ENCODE measurements around the gene S100A5.
"Not testable (repeated sequence)": the region's sequence is repeated elsewhere in the genome, so short reads cannot be mapped to it uniquely, and the experiment has no call there.

S100A5 gene, protein sequence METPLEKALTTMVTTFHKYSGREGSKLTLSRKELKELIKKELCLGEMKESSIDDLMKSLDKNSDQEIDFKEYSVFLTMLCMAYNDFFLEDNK

DNA sequence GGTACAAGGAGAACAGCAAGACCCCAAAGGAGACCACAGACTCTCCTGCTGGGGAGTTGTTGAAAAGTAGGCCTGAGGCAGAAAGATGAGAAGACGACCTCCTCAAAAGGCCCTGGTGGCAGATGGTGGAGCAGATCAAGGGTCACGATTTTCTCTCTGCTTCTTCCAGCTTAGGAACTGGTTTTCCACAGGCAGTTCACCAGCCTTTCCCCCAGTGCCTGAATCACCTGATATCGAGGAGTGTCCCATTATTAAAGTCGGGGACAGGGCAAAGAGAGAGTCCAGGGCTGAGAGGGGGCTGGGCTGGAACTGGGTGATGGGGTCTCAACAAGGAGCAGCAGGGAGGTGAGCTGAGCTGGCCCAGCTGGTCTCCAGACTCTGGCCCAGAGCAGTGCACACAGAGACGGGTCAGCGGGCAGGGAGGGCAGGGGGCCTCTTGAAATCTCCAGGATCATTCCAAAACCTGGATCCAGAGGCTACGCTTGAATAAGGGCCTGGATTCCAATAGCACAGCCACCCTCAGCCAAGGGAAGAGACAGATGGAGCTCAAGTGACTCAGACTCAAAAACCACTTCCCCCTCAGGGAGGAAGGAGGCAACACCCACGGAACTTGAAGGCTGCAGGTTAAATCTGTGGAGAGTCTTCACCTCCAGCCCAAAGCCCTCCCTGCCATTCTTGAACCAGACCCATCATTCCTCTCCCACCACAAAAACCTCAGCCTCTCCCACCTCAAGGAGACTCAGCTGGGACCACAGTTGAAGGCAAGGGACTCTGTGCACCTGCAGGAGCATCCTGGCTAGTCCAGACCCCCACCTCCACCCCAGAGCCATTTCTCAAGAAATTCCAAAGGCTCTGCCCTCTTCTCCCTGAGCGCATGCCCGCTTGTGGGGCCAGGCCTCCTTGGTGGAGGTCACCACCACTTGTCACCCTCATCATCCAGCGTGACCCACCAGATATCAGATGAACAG lies at the start of gene S100A5:
Gene S100A5 (minus strand): TSS at position 541 of the 968 bp plus-strand sequence. CDS start 743 bp downstream, outside the sequence.
- DNase-seq = no peak

DNA sequence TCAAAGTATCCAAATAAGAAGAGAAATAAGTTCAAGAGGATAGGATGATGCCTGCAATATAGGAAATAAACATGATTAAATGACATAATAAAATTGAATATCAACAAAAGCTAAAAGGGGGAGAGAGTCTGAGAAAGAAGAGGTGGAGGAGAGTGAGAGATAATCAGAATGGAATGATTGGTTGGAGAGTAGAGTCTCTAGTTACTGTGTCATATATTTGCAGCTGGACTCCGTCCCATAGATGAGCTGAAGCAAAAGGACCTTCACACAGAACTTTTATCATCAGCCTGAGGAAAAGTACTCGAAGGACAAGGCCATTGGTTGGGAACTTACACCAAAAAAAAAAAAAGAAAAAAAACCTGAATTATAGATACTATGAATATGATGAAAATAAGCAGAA lies 47.7 kb upstream of the S100A5 start:
- DNase-seq = no peak

DNA sequence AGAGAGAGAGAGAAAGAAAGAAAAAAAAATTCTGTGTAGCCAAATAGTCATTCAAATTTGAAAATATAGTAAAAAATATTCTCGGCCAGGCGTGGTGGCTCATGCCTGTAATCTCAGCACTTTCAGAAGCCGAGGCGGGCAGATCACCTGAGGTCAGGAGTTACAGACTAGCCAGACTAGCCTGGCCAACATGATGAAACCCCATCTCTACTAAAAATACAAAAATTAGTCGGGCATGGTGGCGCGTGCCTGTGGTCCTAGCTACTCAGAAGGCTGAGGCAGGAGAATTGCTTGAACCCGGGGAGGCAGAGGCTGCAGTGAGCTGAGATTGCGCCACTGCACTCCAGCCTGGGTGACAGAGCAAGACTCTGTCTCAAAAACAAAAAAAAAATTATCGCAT lies 47.3 kb upstream of the S100A5 start:
- DNase-seq = not testable (repeated sequence)

DNA sequence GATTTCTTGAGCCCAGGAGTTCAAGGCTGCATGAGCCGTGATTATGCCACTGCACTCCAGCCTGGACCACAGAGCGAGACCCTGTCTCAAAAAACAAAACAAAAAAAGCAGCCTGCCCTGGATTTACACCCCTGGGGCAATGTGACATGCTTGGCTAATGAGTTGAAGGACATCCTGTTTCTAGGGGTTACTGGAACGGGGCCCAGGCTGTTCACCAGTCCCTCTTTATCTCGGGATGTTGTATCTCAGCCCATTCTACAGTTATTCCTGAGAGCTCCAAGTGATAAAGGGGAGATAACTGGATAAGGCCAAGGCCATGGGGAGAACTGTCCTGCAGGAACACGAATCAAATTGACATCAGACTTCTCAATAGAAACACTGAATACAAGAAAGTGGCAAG lies 46.6 kb upstream of the S100A5 start:
- DNase-seq = no peak

DNA sequence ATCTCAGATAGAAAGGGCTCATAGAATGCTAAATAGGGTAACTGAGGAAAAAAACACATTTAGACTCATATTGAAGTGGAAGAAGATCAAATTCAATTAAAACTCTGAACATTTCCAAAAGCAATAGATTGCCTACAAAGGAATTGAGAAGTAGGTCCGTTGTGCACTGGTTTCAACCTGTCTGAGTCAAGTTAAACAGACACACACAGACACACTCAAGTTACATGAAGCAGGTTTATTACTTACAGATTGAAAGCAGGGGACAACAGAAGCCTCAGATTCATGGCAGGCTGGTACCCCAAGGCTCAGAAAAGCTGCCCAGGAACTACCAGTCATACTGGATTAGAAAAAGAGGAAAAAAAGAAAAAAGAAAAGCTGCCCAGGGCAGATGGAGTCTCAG lies 45.6 kb upstream of the S100A5 start:
- DNase-seq = no peak

DNA sequence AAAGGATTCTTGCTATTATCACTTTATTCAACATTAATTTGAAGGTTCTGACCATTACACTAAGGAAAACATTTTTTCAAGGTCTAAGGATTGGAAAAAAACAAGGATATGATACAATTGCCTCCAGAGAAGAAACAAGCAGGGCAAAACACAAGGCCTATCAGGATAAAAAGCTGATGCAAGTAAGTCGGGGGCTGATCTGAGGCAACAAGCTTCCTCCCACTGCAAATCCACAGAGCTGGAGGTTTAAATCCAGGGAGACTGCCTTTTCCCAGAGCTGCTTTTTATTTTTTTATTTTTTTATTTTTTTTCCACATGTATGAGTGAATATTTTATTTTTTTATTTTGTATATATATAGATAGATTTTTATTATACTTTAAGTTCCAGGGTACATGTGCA lies 44.3 kb upstream of the S100A5 start:
- no peak for DNase-seq

DNA sequence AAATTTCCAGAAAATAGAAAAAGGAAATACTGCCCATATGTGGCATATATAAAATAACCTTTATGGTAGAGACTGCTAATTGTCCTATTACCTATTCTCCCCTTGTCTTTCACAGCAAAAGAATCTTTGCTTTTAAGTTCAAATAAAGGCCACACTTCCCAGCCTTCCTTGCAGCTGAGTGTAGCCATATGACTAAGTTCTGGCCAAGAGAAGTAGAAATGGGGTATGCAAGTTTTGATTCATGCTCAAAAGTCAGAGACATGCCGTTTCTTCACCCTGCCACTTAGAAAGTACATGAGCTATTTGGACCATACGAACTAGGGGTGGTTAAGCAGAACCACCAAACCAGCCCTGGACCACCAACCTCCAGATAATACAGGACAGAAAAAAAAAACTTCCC lies 43.2 kb upstream of the S100A5 start:
- DNase-seq = no peak

DNA sequence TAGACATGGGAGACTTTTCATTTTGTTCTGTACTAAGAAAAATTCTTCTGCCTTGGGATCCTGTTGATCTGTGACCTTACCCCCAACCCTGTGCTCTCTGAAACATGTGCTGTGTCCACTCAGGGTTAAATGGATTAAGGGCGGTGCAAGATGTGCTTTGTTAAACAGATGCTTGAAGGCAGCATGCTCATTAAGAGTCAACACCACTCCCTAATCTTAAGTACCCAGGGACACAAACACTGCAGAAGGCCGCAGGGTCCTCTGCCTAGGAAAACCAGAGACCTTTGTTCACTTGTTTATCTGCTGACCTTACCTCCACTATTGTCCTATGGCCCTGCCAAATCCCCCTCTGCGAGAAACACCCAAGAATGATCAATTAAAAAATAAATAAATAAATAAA lies 42.8 kb upstream of the S100A5 start:
- DNase-seq = not testable (repeated sequence)

DNA sequence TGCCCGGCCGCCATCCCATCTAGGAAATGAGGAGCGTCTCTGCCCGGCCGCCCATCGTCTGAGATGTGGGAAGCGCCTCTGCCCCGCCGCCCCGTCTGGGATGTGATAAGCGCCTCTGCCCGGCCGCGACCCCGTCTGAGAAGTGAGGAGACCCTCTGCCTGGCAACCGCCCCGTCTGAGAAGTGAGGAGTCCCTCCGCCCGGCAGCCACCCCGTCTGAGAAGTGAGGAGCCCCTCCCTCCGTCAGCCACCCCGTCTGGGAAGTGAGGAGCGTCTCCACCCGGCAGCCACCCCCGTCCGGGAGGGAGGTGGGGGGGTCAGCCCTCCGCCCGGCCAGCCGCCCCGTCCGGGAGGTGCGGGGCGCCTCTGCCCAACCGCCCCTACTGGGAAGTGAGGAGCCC lies 42.1 kb upstream of the S100A5 start:
- not testable (repeated sequence) for DNase-seq

DNA sequence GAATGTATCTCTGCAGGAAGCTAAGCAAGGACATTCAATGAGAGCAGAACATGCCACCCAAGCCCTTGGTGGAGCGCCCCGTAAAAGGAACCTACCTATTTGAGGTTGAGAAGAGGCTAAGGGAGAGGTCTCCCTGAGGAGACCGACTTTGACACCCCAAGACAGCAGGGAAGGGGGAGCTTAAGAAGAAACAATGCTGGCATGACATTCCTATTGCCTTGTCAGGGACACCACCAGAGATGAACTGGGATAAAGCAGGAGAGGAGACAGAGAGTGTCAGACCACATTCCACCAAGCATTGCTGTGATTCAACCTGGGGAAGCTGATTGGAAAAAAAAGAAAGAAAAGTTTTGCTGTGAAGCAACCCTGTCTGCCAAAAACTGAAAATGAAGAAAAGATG lies 38.2 kb upstream of the S100A5 start:
- DNase-seq = no peak

DNA sequence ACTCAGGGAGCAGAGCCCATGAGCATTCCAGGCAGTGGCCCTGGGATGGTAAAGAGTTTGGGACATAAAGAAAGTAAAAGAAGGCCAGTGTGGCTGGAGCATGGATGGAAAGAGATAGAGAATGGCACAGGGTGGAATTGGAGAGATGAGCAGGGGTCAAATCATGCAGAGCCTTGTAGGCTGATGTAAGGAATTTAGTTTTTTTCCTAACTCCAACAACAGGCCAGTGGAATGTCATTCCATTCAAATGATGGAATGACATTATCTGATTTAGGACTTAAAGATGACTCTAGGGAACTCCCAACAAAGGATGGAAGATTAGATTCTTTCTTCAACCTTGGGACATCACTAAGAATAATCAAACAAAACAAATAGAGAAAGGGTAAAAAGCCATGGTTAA lies 37.8 kb upstream of the S100A5 start:
- no peak for DNase-seq

DNA sequence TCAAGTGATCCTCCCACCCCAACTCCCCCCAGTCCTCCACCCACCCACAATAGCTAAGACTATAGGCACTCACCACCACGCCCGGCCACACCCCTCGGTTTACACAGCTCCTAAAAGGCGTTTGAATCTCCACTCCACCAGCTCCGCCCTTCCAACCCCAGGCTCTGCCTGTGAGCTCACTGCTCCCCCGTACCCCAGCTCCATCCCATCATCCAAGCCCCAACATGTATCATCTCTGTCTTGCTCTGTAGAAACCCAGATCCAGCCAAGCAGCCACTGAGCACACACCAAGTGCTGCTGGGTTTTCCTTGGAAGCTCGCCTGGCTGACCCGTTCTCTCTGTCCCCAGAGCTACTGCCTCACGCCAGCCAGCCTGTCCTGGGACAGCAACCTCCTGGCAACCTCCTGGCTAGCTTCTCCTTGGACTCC lies 36.9 kb upstream of the S100A5 start:
- no peak for DNase-seq

DNA sequence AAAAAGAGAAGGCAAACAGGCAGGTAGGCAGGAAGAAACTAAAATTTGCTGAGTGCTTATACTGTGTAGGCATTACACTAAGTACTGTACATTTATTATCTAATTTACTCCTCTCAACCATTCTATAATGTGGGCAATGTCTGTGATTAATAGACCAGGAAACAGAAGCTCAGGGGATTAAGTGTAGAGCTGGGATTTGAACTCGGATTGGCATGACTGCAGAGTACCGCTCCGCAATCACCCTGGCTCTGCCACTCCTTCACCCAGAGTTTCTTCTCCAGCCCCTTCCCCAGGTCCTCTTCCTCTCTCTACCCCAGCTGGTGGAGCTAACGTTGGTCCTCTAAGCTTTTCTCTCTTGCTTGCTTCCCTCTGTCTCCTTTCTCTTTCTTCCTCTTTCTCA lies 36.4 kb upstream of the S100A5 start:
- no peak for DNase-seq

DNA sequence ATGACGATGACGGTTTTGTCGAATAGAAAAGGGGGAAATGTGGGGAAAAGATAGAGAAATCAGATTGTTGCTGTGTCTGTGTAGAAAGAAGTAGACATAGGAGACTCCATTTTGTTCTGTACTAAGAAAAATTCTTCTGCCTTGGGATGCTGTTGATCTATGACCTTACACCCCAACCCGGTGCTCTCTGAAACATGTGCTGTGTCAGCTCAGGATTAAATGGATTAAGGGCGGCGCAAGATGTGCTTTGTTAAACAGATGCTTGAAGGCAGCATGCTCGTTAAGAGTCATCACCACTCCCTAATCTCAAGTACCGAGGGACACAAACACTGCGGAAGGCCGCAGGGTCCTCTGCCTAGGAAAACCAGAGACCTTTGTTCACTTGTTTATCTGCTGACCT lies 34.8 kb upstream of the S100A5 start:
- not testable (repeated sequence) for DNase-seq

DNA sequence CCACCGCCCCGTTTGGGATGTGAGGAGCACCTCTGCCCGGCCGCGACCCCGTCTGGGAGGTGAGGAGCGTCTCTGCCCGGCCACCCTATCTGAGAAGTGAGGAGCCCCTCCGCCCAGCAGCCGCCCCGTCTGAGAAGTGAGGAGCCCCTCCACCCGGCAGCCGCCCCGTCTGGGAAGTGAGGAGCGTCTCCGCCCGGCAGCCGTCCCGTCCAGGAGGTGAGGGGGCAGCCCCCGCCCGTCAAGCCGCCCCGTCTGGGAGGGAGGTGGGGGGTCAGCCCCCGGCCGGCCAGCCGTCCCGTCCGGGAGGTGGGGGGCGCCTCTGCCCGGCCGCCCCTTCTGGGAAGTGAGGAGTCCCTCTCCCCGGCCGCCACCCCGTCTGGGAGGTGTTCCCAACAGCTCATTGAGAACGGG lies 34.4 kb upstream of the S100A5 start:
- DNase-seq = not testable (repeated sequence)

DNA sequence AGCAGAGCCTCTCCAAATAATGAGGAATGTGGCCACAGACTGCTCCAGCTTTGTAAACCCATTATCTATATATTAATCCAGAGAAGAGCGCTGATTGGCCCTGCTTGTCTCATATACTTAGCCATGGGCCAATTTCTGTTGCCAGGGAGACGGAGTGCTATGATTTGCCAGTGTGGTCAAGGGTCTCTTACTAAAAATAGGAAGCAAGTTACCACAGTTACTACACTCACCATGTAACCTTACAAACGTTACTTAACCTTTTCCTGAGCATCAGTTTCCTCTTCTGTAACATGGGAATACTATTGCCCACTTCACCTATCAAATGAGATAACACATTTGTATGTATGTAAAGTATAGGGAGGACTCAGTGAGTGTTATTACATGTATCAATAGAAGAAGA lies 32.6 kb upstream of the S100A5 start:
- no peak for DNase-seq

DNA sequence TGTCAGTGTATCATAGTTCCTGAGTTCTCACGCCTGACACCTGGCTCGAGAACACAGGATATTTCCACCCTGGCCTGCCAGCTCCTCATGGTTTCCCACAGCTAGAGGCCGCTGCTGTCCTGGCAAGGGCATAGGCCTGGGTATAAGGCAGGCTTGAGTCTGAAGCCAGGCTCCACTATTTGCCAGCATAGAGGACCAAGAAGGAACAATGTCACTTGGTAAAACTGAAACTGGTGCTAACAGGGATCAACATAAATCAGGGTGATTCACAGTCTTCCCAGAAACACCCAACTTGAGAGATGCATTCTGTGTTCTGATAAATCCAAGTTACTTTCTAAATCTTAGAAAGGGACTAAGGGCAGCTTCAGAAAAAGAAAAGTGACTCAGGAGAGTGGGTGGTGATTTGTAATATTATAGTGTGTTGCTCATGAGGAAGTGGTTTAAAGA lies 31.9 kb upstream of the S100A5 start:
- no peak for DNase-seq

DNA sequence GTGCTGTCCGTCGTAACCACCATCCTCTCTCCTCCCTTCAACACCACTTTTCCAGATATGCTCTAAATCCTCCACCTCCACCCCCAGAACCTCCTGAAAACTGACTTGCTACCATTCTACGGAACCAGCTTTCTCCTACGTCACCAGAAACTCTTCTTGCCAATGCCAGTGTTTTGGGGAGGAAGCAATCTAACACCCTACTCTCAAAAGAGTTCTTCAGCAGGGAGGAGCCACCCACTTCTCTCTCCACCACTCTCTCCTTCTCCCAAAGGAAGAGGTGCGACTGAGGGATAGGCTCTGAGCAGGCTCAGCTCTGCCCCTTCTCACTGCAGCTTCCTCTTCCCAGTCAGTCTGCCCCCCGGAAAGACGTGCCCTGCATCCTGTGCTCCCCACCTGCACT lies 31.0 kb upstream of the S100A5 start:
- DNase-seq = no peak

DNA sequence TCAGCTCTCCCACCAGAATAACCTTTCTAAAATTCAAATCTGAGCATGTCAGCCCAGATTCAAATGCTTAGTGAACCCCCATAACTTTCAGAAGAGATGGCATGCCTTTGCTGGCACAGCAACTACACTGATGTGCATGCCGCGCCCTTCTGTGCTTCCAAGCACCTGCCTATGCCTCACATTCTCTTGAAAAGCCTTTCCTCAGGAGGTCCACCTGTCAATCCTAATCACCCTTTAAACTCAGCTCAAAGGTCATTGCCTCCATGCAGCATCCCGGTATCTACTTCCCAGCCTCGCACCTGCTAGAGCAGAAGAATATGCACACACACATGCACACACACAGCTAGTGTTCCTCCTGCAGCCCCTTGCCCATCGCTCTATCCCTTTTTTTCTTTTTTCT lies 30.1 kb upstream of the S100A5 start:
- DNase-seq = no peak

DNA sequence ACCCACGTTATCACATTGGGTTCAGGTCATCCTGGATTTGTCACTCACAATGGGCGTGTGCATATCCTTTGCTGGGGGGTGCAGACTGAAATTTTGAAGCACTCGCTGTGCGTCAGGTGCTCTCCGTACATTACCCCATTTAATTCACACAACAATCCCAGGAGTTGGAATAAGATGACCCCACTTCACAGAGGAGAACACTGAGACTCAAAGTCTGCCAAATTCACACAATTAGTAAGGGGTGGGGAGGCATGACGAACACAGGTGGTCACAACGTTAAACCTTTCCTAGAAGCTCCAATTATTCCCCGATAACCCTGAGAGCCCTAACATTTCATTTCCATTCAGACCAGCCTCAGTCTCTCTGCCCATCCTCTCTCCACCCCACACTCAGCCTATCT lies 28.7 kb upstream of the S100A5 start:
- DNase-seq = no peak

DNA sequence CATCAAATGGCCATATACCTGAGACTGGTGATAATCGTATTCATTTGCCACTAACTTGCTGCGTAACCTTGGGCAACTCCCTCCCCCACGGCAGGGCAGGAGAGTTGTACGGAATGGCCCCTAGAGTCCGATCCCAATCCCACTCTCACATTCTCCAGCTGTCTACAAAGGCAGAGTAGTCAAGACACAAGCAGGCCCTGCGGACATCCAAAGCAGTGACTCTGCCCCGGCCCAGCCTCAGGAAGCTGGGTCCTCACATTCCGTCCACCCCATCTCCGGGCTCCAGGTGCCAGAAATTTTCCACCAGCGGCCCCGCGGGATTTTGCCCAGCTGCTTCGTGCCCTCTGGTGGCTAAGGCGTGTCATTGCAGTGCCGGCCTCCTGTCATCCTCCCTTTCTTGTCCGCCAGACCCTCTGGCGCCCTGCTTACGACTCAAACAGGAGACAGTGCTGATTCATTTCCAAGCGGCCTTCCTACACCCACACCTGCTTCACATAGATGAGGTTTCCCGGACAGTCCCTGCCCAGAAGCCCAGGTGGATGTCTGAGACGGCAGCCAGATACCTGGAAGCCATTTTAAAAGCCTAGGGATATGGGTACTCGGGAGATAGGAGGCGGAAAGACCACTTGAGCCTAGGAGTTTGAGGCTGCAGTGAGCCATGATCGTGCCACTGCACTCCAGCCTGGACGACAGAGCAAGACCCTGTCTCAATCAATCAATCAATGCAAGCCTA lies 27.8 kb upstream of the S100A5 start:
- DNase-seq = peak; percentile 41

DNA sequence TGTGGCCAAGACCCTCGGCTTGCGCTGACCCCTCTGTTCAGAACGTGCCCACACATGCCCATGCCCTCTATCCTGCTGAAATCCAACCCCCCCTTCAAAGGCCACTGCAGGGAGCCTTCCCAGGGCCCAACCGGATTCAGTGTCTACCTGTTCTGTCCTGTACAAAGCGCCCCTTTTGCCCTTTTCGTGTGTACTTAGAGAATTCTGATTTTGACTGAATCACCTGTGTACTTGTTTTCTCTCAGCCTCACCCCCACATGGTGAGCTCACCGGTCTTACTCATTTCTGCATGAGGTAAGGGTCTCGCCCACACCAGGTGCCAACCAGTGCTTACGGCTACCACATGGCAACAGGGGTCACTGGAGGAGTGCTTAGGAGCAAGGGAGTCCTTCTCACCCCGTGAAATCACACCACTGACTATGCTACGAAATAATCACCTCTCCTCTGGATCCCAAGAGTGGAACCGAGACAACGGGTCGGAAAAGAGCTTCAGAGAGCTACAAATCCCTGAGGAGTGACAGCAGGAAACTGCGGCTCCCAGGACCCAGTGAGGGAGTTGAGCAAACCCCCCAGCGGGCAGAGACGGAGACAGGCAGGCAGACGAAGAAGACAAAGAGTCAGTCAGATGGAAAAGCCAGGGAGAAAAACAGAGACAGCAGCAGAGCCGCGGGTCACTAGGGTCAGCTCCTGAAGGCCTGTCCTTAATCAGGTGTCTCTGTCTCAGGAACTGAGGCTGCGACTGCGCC lies 27.1 kb upstream of the S100A5 start:
- DNase-seq = no peak
